GM13976 (cell line): ENCODE results near the gene CCDC40.

Source experiments
- DNase-seq: peaks from one replicate; pipeline ENCODE4 v3.0.0; 2012; ENCODE audit warnings: low spot score
- in situ Hi-C: fragments of 300-500 bp; cut with MboI; formaldehyde crosslinking; loops from one replicate; pipeline ENCODE4 v1.12.0; 2022; ENCODE audit warnings: low sequenced_read_pairs, mixed read lengths, inconsistent platforms; ENCODE audit not compliant: unreplicated experiment
- TF ChIP-seq, protein P1 (sequence below): IDR thresholded peaks from 2 replicates; pipeline ENCODE4 v1.5.1; 2012; ENCODE audit warnings: borderline replicate concordance, mild to moderate bottlenecking; ENCODE audit not compliant: insufficient read depth; ENCODE audit errors: extremely low read depth, missing control alignments, control extremely low read depth

CCDC40 gene

DNA sequence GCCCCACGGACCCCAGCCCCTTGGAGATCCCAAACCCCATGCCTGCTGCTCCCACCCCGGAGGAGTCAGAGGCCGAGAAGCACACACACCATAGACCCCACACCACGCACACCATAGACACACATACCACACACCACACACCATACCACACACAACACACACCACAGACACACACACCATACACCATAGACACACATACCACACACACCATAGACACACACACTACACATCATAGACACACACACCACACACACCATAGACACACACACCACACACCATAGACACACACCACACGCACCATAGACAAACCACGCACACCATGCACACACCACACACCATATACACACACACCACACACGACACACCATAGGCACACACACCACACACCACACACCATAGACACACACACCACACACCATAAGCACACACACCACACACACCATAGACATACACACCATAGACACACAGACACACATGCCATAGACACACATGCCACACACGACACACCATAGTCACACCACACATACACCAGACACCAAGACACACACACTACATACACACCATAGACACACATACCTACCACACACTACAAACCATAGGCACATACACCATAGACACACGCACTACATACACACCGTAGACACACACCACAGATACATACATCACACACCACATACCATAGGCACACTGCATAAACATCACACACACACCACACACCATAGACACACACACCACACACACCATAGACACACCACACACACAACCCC, 12.1 kb upstream of the CCDC40 start:
- DNase-seq: no peak
- TF ChIP-seq, protein P1, sequence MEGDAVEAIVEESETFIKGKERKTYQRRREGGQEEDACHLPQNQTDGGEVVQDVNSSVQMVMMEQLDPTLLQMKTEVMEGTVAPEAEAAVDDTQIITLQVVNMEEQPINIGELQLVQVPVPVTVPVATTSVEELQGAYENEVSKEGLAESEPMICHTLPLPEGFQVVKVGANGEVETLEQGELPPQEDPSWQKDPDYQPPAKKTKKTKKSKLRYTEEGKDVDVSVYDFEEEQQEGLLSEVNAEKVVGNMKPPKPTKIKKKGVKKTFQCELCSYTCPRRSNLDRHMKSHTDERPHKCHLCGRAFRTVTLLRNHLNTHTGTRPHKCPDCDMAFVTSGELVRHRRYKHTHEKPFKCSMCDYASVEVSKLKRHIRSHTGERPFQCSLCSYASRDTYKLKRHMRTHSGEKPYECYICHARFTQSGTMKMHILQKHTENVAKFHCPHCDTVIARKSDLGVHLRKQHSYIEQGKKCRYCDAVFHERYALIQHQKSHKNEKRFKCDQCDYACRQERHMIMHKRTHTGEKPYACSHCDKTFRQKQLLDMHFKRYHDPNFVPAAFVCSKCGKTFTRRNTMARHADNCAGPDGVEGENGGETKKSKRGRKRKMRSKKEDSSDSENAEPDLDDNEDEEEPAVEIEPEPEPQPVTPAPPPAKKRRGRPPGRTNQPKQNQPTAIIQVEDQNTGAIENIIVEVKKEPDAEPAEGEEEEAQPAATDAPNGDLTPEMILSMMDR: no peak
- in situ Hi-C loops: no loop called here

DNA sequence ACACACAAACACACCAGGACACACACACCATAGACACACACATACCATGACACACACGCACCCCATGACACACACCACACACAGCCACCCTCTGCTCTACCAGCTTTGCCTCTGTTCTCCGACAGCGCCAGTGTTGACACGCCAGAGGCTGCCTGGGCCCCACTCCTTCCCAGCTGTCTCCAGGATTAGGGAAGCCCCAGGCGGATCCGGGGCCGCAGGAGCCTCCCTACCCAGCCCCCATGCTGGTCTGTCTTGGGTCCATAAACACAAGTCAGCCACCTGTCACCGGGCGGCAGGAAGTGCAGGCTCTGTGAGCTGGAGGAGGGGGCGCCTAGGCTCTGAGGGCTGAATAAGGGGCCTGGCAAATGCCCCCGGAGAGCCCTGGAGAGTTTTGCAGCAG, 11.3 kb upstream of the CCDC40 start:
- TF ChIP-seq, protein P1: no peak
- DNase-seq: no peak
- in situ Hi-C loops: no loop called here

DNA sequence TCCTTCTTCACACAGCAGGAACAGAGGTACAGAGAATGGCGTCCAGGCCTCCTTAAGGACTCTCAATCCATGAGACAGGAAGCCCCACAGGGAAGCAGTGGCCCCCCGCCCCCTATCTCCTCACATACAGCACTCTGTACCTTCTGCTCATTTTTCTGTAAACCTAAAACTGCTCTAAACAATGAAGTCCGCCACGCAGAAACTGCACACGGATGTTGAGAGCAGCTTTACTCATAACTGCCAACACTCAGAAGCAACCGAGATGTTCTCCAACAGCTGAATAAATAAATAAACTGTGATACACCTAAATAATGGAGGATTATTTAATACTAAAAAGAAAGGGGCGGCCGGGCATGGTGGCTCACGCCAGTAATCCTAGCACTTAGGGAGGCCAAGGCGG, 10.6 kb upstream of the CCDC40 start:
- no peak for DNase-seq
- in situ Hi-C loops: no loop called here
- TF ChIP-seq, protein P1: no peak

DNA sequence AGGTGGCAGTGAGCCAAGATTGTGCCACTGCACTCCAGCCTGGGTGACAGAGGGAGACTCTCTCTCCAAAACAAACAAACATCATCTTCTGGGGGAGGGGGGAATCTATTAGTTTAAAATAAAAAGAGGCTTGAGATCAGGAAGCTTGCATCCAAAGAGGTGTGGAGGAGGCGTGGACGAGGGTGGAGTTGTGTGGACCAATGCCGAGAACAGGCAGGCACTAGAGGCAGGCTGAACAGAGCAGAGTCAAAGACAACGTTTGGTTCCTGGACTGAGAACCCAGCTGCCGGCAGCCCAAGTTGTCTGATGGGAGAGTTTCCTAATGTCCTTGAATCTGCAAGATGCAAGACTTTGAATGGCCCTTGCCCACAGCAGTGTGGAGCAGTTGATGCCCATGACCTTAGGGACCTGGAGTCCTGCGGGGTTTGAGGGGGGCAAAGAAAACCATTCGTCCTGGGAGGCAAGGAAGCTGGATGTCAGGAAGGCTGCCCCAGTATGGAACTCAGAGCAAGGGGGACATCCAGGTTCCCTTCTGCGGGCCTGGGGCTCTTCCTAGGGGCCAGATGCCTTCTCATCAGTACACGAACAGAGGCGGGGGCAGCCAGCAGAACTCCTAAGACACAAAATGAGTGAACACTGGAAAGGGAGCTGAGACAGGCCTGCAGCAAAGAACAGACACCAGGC, 9.9 kb upstream of the CCDC40 start:
- no peak for DNase-seq
- TF ChIP-seq, protein P1: no peak
- in situ Hi-C loops: no loop called here

DNA sequence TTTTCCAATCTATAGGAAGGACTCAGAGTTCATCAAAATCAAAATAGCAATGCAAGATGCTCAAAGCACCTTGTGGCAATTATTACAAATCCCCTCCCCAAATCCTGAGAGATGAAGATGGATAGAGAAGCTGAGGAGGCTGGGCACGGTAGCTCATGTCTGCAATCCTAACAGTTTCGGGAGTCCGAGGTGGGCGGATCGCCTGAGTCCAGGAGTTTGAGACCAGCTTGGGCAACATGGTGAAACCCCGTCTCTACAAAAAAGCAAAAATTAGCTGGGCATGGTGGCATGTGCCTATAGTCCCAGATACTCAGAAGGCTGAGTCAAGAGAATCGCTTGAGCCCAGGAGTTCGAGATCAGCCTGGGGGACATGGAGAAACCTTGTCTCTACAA, 9.4 kb upstream of the CCDC40 start:
- in situ Hi-C loops: no loop called here
- no peak for DNase-seq
- TF ChIP-seq, protein P1: no peak

DNA sequence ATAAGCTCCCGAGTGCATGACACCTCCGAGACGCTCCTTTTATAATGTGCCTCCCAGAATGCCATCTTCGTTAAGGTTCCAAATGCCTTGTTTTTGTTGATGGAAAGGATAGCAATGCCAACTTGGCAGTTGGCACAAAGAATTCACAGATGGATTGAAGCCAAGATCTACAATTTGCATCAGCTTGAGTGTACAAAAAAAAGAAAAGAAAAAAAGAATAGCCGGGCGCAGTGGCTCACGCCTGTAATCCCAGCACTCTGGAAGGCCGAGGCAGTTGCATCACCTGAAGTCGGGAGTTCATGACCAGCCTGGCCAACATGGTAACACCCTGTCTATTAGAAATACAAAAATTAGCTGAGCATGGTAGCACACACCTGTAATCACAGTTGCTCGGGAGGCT, 8.4 kb upstream of the CCDC40 start:
- no peak for DNase-seq
- in situ Hi-C loops: no loop called here
- TF ChIP-seq, protein P1: no peak
